Measurements from ENCODE around the gene DHRS11.

The DHRS11 gene

GRCh38 chr17:36546418-36547093 is 45.1 kb upstream of the DHRS11 start:
- H3K4me3 ChIP-seq (ENCODE audit: low read depth, low read length), result peak overlapping the region; percentile 90
- no peak for DNase-seq (ENCODE audit: low read depth)
- no peak for TF ChIP-seq CTCF (IDR thresholded peaks at IDR 0.05; ENCODE audit: low read depth, low read length, missing control alignments)

DNA sequence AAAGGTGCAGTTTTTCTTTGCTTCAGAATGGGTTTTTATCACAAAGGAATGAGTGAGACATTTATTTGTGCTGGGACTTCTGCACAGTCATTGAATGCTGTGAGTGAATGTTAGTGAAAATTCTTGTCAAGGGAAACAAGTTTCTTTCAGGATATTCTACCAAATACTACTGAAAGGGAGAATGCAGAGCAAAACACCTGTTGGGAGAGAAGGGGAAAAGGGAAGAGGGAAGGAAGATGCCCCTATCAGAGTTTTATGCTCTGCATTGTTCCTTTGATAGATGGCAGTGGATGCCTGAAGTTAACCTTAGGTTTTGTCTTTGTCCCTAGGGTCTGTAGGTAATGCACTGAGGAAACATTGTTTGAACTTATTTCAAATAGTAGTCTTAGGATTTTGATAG is 43.9 kb upstream of the DHRS11 start:
- no peak overlapping the region; the same call in 1 of the 2 replicates for H3K4me3 ChIP-seq (ENCODE audit: low read depth, low read length)
- DNase-seq (ENCODE audit: low read depth), result no peak
- TF ChIP-seq CTCF (IDR thresholded peaks at IDR 0.05; ENCODE audit: low read depth, low read length, missing control alignments), result no peak

GRCh38 chr17:36550491-36551417 is 40.9 kb upstream of the DHRS11 start:
- no peak for TF ChIP-seq CTCF (IDR thresholded peaks at IDR 0.05; ENCODE audit: low read depth, low read length, missing control alignments)
- DNase-seq (ENCODE audit: low read depth), result peak; percentile 57
- H3K4me3 ChIP-seq (ENCODE audit: low read depth, low read length), result no peak overlapping the region

GRCh38 chr17:36553459-36553858 is 38.2 kb upstream of the DHRS11 start:
- no peak for TF ChIP-seq CTCF (IDR thresholded peaks at IDR 0.05; ENCODE audit: low read depth, low read length, missing control alignments)
- no peak overlapping the region for H3K4me3 ChIP-seq (ENCODE audit: low read depth, low read length)
- DNase-seq (ENCODE audit: low read depth), result no peak

GRCh38 chr17:36566081-36566480 is 25.6 kb upstream of the DHRS11 start:
- no peak overlapping the region for H3K4me3 ChIP-seq (ENCODE audit: low read depth, low read length)
- no peak for DNase-seq (ENCODE audit: low read depth)
- no peak for TF ChIP-seq CTCF (IDR thresholded peaks at IDR 0.05; ENCODE audit: low read depth, low read length, missing control alignments)

GRCh38 chr17:36575028-36575427 is 16.7 kb upstream of the DHRS11 start:
- DNase-seq (ENCODE audit: low read depth), result no peak
- no peak for TF ChIP-seq CTCF (IDR thresholded peaks at IDR 0.05; ENCODE audit: low read depth, low read length, missing control alignments)
- H3K4me3 ChIP-seq (ENCODE audit: low read depth, low read length), result no peak overlapping the region
